ENCODE data around the gene DOP1A.

- TF ChIP-seq POLR2AphosphoS5 (IDR thresholded peaks at IDR 0.05) (no peak), CTCF (IDR thresholded peaks at IDR 0.05) (no peak), POLR2A (IDR thresholded peaks at IDR 0.05) (no peak), EP300 (IDR thresholded peaks at IDR 0.05; ENCODE audit: low read depth) (no peak)
Observed at GRCh38 chr6:83119742-83120300, 52.4 kb downstream of the DOP1A start.
